SH-SY5Y (cell line): ENCODE measurements around the gene MRPL52.

ENCODE experiments used
- GATA2 ChIP-seq: IDR thresholded peaks from 2 replicates; pipeline ENCODE4 v1.6.1; 2011; ENCODE audit warnings: mild to moderate bottlenecking, low read depth, low read length
- GATA3 ChIP-seq: IDR thresholded peaks from 2 replicates; pipeline ENCODE4 v1.6.1; 2011; ENCODE audit warnings: low read depth, mild to moderate bottlenecking, low read length, moderate library complexity

Gene MRPL52

GRCh38 chr14:22841769-22842168, 12.1 kb downstream of the MRPL52 start:
- TF ChIP-seq GATA3, result no peak
- TF ChIP-seq GATA2, result no peak

- TF ChIP-seq GATA3, result no peak
These were observed 12.8 kb downstream of the MRPL52 start for GRCh38 chr14:22842211-22843122.

- TF ChIP-seq GATA2, result no peak
- TF ChIP-seq GATA3, result no peak
These were observed 13.6 kb downstream of the MRPL52 start for GRCh38 chr14:22843123-22843925.

- TF ChIP-seq GATA3, result no peak
- no peak for TF ChIP-seq GATA2
These were observed 14.8 kb downstream of the MRPL52 start for GRCh38 chr14:22844221-22845102.

GRCh38 chr14:22845103-22845394, 15.4 kb downstream of the MRPL52 start:
- TF ChIP-seq GATA3 (no peak), GATA2 (no peak)

GRCh38 chr14:22845821-22846625, 16.3 kb downstream of the MRPL52 start:
- no peak for TF ChIP-seq GATA3

GRCh38 chr14:22846811-22847307, 17.2 kb downstream of the MRPL52 start:
- no peak for TF ChIP-seq GATA3
- no peak for TF ChIP-seq GATA2

GRCh38 chr14:22847661-22848341, 18.1 kb downstream of the MRPL52 start:
- TF ChIP-seq GATA2 (no peak), GATA3 (no peak)

GRCh38 chr14:22848351-22849164, 18.9 kb downstream of the MRPL52 start:
- TF ChIP-seq GATA3, result no peak
- TF ChIP-seq GATA2, result peak; percentile 66

- TF ChIP-seq GATA3 (no peak), GATA2 (no peak)
These were observed 19.6 kb downstream of the MRPL52 start for GRCh38 chr14:22849212-22849819.

- TF ChIP-seq GATA2, result no peak
- TF ChIP-seq GATA3, result no peak
These were observed 21.5 kb downstream of the MRPL52 start for GRCh38 chr14:22850944-22851764.
